ENCODE results near the gene LRP6. TPM values are rescaled to one million over a fixed set of nuclear protein-coding genes. Genes with fewer than 3 reads are reported as not detected.

LRP6 gene
- total RNA-seq, 2 experiments from 2014 or later: 5.2 to 8.1 TPM

- Histone ChIP-seq H3K4me3 (ENCODE audit: low read depth, low read length, poor library complexity, severe bottlenecking) (no peak overlapping the region), H3K9me2 (ENCODE audit: insufficient read depth, low read length) (no peaks in the 10 kb centered on the region), H3K9me3 (ENCODE audit: low read length) (no peaks in the 10 kb centered on the region), H3K79me2 (ENCODE audit: insufficient read depth, low read depth, low read length) (no peaks in the 10 kb centered on the region), H3K4me1 (ENCODE audit: insufficient read depth, low read length, poor library complexity, severe bottlenecking) (no peaks in the 10 kb centered on the region), H3K36me3 (ENCODE audit: insufficient read depth, low read length) (no peaks in the 10 kb centered on the region), H2AFZ (ENCODE audit: low read length) (no peak overlapping the region), H3K4me2 (ENCODE audit: low read length) (no peak overlapping the region), H3K27ac (ENCODE audit: low read depth, low read length, poor library complexity, severe bottlenecking) (no peak overlapping the region), H4K20me1 (ENCODE audit: insufficient read depth, low read length) (no peaks in the 10 kb centered on the region)
- ChIA-PET POLR2A (no interaction called here), CTCF (ENCODE audit: unreplicated experiment) (no interaction called here)
- no peak for DNase-seq (ENCODE audit: low spot score)
- intact Hi-C loops (cut with micrococcal nuclease; ENCODE audit: unreplicated experiment): no loop called here
- BruUV-seq (replicated peaks): no TSS peak
- no peak for TF ChIP-seq EZH2phosphoT487 (IDR thresholded peaks at IDR 0.05; ENCODE audit: borderline replicate concordance, low read depth, low read length)
- TF ChIP-seq CTCF (conservative IDR thresholded peaks at IDR 0.05; ENCODE audit: low read length): no peak
Measured at GRCh38 chr12:12088147-12088546, 178.7 kb downstream of the LRP6 start.

GRCh38 chr12:12087693-12088034 is 179.2 kb downstream of the LRP6 start:
- ChIA-PET POLR2A (no interaction called here), CTCF (ENCODE audit: unreplicated experiment) (no interaction called here)
- H4K20me1 ChIP-seq (ENCODE audit: insufficient read depth, low read length): no peaks in the 10 kb centered on the region
- no peak overlapping the region for H3K4me2 ChIP-seq (ENCODE audit: low read length)
- no peak overlapping the region for H2AFZ ChIP-seq (ENCODE audit: low read length)
- no TSS peak for BruUV-seq (replicated peaks)
- no peaks in the 10 kb centered on the region for H3K9me3 ChIP-seq (ENCODE audit: low read length)
- intact Hi-C loops (cut with micrococcal nuclease; ENCODE audit: unreplicated experiment): no loop called here
- H3K4me3 ChIP-seq (ENCODE audit: low read depth, low read length, poor library complexity, severe bottlenecking): no peak overlapping the region
- no peak for TF ChIP-seq CTCF (conservative IDR thresholded peaks at IDR 0.05; ENCODE audit: low read length)
- TF ChIP-seq EZH2phosphoT487 (IDR thresholded peaks at IDR 0.05; ENCODE audit: borderline replicate concordance, low read depth, low read length): no peak
- H3K36me3 ChIP-seq (ENCODE audit: insufficient read depth, low read length): no peaks in the 10 kb centered on the region
- no peak overlapping the region for H3K27ac ChIP-seq (ENCODE audit: low read depth, low read length, poor library complexity, severe bottlenecking)
- no peaks in the 10 kb centered on the region for H3K79me2 ChIP-seq (ENCODE audit: insufficient read depth, low read depth, low read length)
- no peak for DNase-seq (ENCODE audit: low spot score)
- no peaks in the 10 kb centered on the region for H3K4me1 ChIP-seq (ENCODE audit: insufficient read depth, low read length, poor library complexity, severe bottlenecking)
- no peaks in the 10 kb centered on the region for H3K9me2 ChIP-seq (ENCODE audit: insufficient read depth, low read length)

DNA sequence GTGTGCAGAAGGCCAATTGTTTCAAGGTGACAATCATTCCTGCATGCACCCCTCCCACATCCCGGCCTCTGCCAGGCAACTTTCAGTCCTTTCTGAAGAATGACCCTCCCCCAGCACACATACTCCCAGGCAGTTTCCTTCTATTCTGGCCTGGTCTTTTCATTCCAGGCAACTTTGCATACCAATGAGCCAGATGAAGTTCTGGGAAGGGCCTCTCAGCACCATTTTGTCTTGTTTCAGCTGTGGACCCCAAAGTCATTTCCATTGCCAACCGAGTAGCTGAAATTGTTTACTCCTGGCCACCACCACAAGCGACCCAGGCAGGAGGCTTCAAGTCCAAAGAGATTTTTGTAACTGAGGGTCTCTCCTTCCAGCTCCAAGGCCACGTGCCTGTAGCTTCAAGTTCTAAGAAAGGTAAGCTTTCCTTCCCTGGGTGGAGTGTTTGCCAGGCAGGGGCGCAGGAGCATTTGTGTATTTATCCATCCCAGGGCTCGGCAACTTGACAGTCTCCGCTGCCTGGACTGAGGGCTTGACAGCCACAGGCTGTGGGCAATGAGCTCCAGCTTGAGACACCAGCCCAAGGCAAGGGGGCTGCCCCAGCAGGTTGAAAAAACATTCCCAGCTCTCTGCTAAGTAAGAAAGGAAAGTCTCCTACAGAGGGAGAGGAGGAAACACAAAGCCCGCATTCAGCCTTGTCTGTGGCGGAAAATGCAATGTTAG is 179.7 kb downstream of the LRP6 start:
- H3K9me3 ChIP-seq (ENCODE audit: low read length): no peaks in the 10 kb centered on the region
- H3K9me2 ChIP-seq (ENCODE audit: insufficient read depth, low read length): no peaks in the 10 kb centered on the region
- H3K4me3 ChIP-seq (ENCODE audit: low read depth, low read length, poor library complexity, severe bottlenecking): no peak overlapping the region
- no peaks in the 10 kb centered on the region for H3K36me3 ChIP-seq (ENCODE audit: insufficient read depth, low read length)
- H3K27ac ChIP-seq (ENCODE audit: low read depth, low read length, poor library complexity, severe bottlenecking): no peak overlapping the region
- no peak overlapping the region for H3K4me2 ChIP-seq (ENCODE audit: low read length)
- no peaks in the 10 kb centered on the region for H3K79me2 ChIP-seq (ENCODE audit: insufficient read depth, low read depth, low read length)
- CTCF ChIA-PET (ENCODE audit: unreplicated experiment): no interaction called here
- intact Hi-C loops (cut with micrococcal nuclease; ENCODE audit: unreplicated experiment): no loop called here
- no peak for DNase-seq (ENCODE audit: low spot score)
- POLR2A ChIA-PET: interaction anchor here (0.9 kb wide), 1 partner anchor 10 kb away, joined by 3 read pairs; no protein-coding TSS in a partner anchor
- H3K4me1 ChIP-seq (ENCODE audit: insufficient read depth, low read length, poor library complexity, severe bottlenecking): no peaks in the 10 kb centered on the region
- TF ChIP-seq EZH2phosphoT487 (IDR thresholded peaks at IDR 0.05; ENCODE audit: borderline replicate concordance, low read depth, low read length): no peak
- no peak for TF ChIP-seq CTCF (conservative IDR thresholded peaks at IDR 0.05; ENCODE audit: low read length)
- no TSS peak for BruUV-seq (replicated peaks)
- H2AFZ ChIP-seq (ENCODE audit: low read length): no peak overlapping the region
- no peaks in the 10 kb centered on the region for H4K20me1 ChIP-seq (ENCODE audit: insufficient read depth, low read length)
